HG02678 (cell line): ENCODE results near the gene UNC13D.
"Not testable (repeated sequence)": the region's sequence is repeated elsewhere in the genome, so short reads cannot be mapped to it uniquely, and the experiment has no call there.

Experiments used
- ATAC-seq: cut with Tn5 transposase; IDR thresholded peaks from one replicate; pipeline ENCODE4 v1.9.1; 2021; ENCODE audit warnings: mild to moderate bottlenecking, moderate library complexity; ENCODE audit not compliant: unreplicated experiment

UNC13D gene

GRCh38 chr17:75822119-75822799 lies 21.9 kb downstream of the UNC13D start:
- ATAC-seq: no peak

DNA sequence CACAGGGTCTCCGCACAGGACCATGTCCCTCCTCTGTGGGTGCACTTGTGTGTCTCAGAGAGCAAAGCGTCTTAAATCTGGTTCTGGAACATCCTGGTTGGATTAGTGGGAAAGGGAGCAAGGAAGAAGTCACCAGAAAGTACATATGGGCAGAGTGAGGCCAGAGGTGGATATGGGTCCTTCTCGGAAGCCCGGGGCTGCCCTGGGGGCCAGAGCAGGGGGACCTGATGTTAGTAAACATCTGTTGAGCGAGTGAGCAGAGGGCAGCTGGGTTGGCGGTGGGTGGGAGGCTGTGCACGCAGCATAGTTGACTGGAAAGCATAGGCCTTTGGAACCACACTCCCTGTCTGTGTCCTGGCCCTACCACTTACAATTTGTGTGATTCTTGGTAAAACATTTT lies 22.7 kb downstream of the UNC13D start:
- ATAC-seq: no peak

- no peak for ATAC-seq
Observed at GRCh38 chr17:75820094-75821080, 23.8 kb downstream of the UNC13D start.

DNA sequence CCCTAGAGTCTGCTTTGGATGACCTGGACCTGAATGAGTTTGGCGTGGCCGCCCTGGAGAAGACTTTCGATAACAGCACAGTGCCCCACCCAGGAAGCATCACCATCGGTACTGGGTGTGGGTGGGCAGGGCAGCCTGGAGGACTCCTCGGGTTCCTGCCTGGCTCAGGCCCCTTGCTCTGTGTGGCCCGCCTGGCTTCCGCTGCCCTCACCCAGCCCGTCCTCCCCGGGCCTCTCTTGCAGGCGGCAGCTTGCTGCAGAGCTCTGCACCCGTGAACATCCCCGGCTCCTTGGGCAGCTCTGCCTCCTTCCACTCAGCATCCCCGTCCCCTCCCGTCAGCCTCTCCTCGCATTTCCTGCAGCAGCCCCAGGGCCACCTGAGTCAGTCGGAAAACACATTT lies 24.5 kb downstream of the UNC13D start:
- ATAC-seq: no peak

DNA sequence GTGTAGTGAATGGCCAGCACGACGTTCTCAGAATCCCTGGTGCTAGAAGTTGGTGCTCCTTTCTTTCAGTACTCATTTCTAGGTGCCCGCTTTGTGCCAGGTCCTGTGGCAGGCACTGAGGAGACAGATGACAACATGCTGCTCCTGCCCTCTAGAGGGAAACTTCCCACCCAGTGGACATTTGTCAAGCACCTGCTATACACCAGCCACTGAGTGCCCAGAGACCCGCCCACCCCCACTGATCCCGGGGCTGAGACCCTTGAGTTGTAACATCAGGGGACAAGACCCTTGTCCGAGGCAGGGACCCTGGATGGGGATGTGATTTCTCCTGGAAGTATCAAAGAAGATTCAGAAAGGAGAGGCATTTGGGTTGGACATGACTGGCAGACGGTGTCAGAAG lies 25.1 kb downstream of the UNC13D start:
- ATAC-seq: no peak

GRCh38 chr17:75818326-75818885 lies 25.8 kb downstream of the UNC13D start:
- no peak for ATAC-seq

DNA sequence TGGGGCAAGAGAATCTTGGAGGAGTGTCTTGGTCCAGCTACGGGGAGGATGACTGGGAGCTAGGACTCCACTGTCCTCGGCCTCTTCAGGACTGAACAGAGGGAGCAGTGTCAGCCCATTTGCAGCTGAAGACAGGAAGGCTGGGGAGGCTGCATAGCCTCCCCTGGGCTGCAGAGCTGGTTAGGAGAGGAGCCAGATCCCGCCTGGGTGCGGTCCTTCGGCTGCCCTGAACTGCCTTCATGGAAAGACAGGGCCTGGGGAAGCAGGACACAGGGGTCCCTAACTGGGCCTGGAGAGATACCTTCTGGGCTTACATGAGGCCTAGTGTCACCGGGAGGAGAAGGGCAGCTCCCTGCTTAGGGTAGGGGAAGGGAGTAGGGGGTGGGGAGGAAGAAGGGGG lies 26.6 kb downstream of the UNC13D start:
- no peak for ATAC-seq

DNA sequence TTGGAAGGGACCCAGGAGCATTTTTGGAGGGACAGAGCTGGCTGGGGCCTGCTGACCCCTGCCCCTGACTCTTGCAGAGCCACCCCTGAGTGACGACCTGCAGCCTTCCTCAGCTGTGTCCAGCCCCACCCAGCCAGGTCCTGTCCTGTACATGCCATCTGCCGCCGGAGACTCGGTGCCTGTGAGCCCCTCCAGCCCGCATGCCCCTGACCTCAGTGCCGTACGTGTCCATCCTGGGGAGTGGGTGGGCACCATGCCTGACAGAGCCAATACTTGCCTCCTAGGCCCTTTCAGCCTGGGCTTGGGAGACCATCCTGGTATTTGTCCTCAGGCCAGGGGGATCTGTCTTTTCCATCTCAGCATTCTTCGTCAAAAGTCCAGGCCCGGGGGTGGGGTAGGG lies 27.5 kb downstream of the UNC13D start:
- ATAC-seq: no peak

GRCh38 chr17:75815399-75815798 lies 28.8 kb downstream of the UNC13D start:
- ATAC-seq: no peak

DNA sequence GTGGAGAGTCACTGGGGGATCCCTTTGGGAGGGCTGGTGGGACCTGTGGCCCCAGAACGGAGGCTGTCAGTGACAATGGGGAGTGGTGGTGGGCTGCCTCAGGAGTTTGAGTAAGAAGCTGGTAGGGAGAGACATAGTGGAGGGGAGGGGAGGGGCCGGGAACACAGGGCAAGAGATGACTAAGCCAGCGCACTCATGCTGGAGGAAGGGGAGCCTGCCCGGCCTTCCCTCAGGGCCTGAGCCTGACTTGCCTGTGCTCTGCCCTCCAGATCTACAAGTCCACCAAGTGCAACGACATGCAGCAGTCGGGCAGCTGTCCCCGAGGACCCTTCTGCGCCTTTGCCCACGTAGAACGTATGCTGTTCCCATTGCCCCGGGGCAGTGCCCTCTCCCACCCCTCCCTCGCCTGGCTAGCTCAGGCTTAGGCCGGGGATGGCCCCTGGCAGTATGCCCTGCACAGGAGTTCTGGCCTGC lies 29.3 kb downstream of the UNC13D start:
- no peak for ATAC-seq

DNA sequence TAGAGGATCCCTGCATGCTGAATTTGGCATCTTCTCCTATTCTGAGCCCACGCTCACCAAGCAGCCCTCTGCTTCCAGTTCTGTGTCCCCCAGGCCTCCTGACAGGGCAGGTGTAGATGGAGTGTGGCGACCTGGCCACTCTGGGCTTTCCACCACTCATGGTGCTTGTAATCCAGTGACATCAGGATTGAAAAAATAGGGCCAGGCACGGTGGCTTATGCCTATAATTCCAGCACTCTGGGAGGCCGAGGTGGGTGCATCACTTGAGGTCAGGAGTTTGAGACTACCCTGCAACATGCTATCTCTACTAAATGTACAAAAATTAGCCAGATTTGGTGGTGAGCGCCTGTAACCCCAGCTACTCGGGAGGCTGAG lies 30.2 kb downstream of the UNC13D start:
- no peak for ATAC-seq

DNA sequence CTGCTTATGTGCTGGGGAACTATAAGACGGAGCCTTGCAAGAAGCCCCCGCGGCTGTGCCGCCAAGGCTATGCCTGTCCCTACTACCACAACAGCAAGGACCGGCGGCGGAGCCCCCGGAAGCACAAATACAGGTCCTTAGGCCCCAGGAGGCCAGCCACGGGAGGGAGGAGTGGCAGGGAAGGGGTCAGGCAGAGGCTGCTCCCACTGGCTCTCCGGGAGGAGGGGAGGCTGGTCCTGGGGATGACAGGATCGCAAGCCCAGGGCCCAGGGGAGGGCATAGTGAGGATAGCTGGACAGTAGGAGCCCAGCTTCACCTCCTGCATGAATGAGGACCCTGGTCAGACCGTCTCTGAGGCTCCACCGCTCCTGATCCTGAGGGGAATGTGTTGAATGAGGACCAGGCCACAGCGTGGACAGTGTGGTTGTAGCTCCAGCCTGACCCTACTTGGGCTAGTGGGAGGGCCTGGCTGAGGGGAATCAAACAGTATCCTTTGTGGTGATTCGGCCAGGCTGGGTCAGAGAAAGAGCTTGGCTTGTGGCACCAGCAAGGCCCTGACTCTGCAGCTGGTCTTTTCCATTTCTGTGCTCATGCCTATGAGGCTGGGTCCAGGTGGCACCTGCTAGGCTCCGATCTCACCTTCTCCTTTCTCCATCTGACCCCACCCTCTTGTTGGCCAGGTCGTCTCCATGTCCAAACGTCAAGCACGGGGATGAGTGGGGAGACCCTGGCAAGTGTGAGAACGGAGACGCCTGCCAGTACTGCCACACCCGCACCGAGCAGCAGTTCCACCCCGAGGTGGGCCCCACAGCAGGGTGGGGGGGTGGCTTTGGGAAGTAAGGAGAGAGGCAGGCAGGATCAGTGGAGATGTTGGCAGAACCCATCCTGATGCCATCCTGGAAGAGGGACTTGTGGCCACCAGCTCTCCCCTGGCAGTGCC lies 30.9 kb downstream of the UNC13D start:
- no peak for ATAC-seq

GRCh38 chr17:75812096-75813013 lies 31.8 kb downstream of the UNC13D start:
- ATAC-seq: no peak

DNA sequence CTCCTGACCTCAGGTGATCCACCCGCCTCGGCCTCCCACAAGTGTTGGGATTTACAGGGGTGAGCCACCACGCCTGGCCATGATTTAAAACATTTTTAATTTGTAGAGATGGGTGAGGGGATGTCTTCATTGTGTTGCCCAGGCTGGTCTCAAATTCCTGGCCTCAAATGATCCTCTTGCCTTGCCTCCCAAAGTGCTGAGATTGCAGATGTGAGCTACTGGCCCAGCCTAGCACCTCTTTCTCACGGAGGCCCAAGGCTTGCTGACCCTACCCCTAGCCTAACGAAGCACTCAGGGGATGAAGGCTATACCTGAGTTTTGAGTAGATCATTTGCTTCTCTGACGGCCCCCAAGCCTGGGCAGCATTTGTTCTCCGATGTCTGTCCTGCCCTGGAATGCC lies 33.0 kb downstream of the UNC13D start:
- no peak for ATAC-seq

- not testable (repeated sequence) for ATAC-seq
Observed at GRCh38 chr17:75810756-75811155, 33.4 kb downstream of the UNC13D start.

- ATAC-seq: no peak
Observed at GRCh38 chr17:75810216-75810615, 34.0 kb downstream of the UNC13D start.

GRCh38 chr17:75809631-75810111 lies 34.5 kb downstream of the UNC13D start:
- ATAC-seq: no peak

GRCh38 chr17:75808905-75809621 lies 35.1 kb downstream of the UNC13D start:
- peak; percentile 55 for ATAC-seq

- ATAC-seq: no peak
Observed at GRCh38 chr17:75808549-75808904, 35.7 kb downstream of the UNC13D start.
